Parathyroid adenoma (tissue), 2 donors: ENCODE measurements around the gene LSR.

ENCODE experiments used
- H2AFZ ChIP-seq: fragments of 300-600 bp; sonication (generic); one replicate; pipeline ENCODE4 v1.7.0; 2017; ENCODE audit warnings: antibody characterized with exemption, mild to moderate bottlenecking
- H3K27ac ChIP-seq: fragments of 300-600 bp; sonication (generic); one replicate; pipeline ENCODE4 v1.7.0; 2017
- H3K27me3 ChIP-seq: fragments of 300-600 bp; sonication (generic); one replicate; pipeline ENCODE4 v1.7.0; 2017; ENCODE audit warnings: low read length; ENCODE audit not compliant: control insufficient read depth, insufficient read depth
- H3K36me3 ChIP-seq: fragments of 300-600 bp; sonication (generic); one replicate; pipeline ENCODE4 v1.7.0; 2017; ENCODE audit warnings: low read length; ENCODE audit not compliant: control insufficient read depth, insufficient read depth
- H3K4me1 ChIP-seq: fragments of 300-600 bp; sonication (generic); one replicate; pipeline ENCODE4 v1.7.0; 2017; ENCODE audit warnings: control low read depth
- H3K4me2 ChIP-seq: fragments of 300-600 bp; sonication (generic); one replicate; pipeline ENCODE4 v1.7.0; 2017; ENCODE audit warnings: low read length
- H3K4me3 ChIP-seq: fragments of 300-600 bp; sonication (generic); one replicate; pipeline ENCODE4 v1.7.0; 2017; ENCODE audit warnings: low read depth, low read length
- H3K79me2 ChIP-seq: fragments of 300-600 bp; sonication (generic); one replicate; pipeline ENCODE4 v1.7.0; 2017; ENCODE audit warnings: control low read depth
- H3K9ac ChIP-seq: fragments of 300-600 bp; sonication (generic); one replicate; pipeline ENCODE4 v1.7.0; 2017; ENCODE audit warnings: mild to moderate bottlenecking
- H3K9me3 ChIP-seq: fragments of 300-600 bp; sonication (generic); one replicate; pipeline ENCODE4 v1.7.0; 2017; ENCODE audit warnings: low read length; ENCODE audit not compliant: control insufficient read depth
- CTCF ChIP-seq: fragments of 300-600 bp; sonication (generic); IDR thresholded peaks from one replicate; pipeline ENCODE4 v1.7.0; 2017; ENCODE audit warnings: antibody characterized with exemption, mild to moderate bottlenecking
- donor health status: primary hyperparathyroidism.

LSR gene

DNA sequence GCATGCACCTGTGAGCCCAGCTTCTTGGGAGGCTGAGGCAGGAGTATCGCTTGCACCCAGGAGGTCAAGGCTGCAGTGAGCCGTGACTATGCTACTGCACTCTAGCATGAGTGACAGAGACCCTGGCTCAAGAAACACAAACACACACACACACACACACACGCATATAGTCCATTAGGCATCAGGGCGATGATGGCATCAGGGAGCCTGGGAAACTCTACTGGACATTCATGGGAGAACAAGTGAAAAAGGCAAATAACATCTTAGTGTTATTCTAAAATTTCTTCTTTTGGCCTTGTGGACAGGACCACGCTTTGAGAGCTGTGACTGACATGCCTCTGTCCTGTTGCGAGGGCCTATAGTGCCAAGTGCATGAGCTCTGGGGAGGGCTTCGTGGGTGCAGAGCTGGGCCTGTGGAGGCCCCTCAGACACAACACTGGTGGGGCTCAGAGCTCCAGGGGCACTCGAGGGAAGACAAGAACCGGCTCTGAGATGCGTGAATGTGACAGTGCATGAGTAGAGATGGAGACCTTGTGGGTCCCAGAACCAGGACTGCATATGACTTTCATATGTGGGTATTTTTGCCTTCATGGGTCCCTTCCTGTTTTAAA is 12.0 kb downstream of the LSR start:
- H3K4me2 ChIP-seq: no peak overlapping the region
- H3K36me3 ChIP-seq: no peaks in the 10 kb centered on the region
- H3K27me3 ChIP-seq: no peaks in the 10 kb centered on the region
- no peaks in the 10 kb centered on the region for H3K9me3 ChIP-seq
- H3K27ac ChIP-seq: no peak overlapping the region
- no peak overlapping the region for H3K4me3 ChIP-seq
- no peak for TF ChIP-seq CTCF
- H3K79me2 ChIP-seq: peaks cover 2% of the 10 kb centered on the region
- no peak overlapping the region for H3K9ac ChIP-seq
- no peak overlapping the region for H2AFZ ChIP-seq
- H3K4me1 ChIP-seq: peaks cover 7% of the 10 kb centered on the region

- Histone ChIP-seq H3K27me3 (no peaks in the 10 kb centered on the region), H2AFZ (no peak overlapping the region), H3K4me3 (no peak overlapping the region), H3K4me1 (peaks cover 10% of the 10 kb centered on the region), H3K9ac (no peak overlapping the region), H3K27ac (no peak overlapping the region), H3K79me2 (peaks cover 2% of the 10 kb centered on the region), H3K4me2 (no peak overlapping the region), H3K36me3 (no peaks in the 10 kb centered on the region), H3K9me3 (no peaks in the 10 kb centered on the region)
- no peak for TF ChIP-seq CTCF
These were observed 12.7 kb downstream of the LSR start for GRCh38 chr19:35261356-35262100.

DNA sequence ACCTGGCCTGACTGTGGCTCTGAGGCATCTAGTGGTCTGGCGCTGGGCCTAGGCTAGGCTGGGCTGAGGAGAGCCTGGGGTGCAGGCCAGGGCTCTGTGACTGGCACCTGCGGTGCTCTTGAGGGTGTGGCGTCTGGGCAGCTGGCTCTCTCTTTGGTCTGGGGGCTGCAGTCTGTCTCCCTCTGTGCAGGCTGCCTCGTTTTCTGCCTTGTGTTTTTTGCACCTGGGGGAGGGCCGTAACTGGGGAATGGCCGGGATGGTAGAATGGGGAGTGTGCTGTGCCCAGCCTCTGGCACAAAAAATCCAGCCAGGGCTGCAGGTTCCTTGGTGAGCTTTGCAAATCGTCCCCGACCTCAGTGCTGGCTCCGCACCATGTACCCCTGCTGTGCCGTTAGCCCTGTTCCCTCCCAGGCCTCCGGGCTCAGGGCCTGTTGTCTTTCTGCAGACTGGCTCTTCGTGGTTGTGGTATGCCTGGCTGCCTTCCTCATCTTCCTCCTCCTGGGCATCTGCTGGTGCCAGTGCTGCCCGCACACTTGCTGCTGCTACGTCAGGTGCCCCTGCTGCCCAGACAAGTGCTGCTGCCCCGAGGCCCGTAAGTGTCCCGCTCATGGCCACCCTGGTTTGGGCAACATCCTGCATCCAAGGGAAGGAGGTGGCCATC is 13.4 kb downstream of the LSR start:
- Histone ChIP-seq H3K79me2 (no peaks in the 10 kb centered on the region), H3K9me3 (no peaks in the 10 kb centered on the region), H3K4me1 (peaks cover 10% of the 10 kb centered on the region), H3K4me2 (no peak overlapping the region), H3K9ac (no peak overlapping the region), H2AFZ (no peak overlapping the region), H3K27me3 (no peaks in the 10 kb centered on the region), H3K4me3 (no peak overlapping the region), H3K27ac (no peak overlapping the region), H3K36me3 (no peaks in the 10 kb centered on the region)
- TF ChIP-seq CTCF: no peak

GRCh38 chr19:35264268-35265125 is 15.7 kb downstream of the LSR start:
- Histone ChIP-seq H3K27ac (no peak overlapping the region), H3K79me2 (no peaks in the 10 kb centered on the region), H3K27me3 (no peaks in the 10 kb centered on the region), H3K9ac (no peak overlapping the region), H3K4me3 (no peak overlapping the region), H3K4me2 (no peak overlapping the region), H3K4me1 (peaks cover 10% of the 10 kb centered on the region), H3K9me3 (no peaks in the 10 kb centered on the region), H3K36me3 (no peaks in the 10 kb centered on the region), H2AFZ (no peak overlapping the region)
- no peak for TF ChIP-seq CTCF
